Activated CD4-positive, CD25-positive, alpha-beta regulatory T cell treated with anti-CD3 and anti-CD28 coated beads, Interleukin-2, amount 50 U/mL, for 24 hours (primary cell): ENCODE data around the gene CORO2B.

Experiments
- ATAC-seq, 2 donors: fragments of 150-1000 bp; cut with Tn5 transposase; one replicate each; pipeline ENCODE4 v1.10.0; 2021; ENCODE audit warnings: mild to moderate bottlenecking in 1 of 2, moderate library complexity in 1 of 2

CORO2B gene

GRCh38 chr15:68554721-68555678 lies 23.8 kb upstream of the CORO2B start:
- no peak for ATAC-seq

- no peak for ATAC-seq
Observed at GRCh38 chr15:68555679-68556037, 23.1 kb upstream of the CORO2B start.

GRCh38 chr15:68556139-68556990 lies 22.4 kb upstream of the CORO2B start:
- no peak for ATAC-seq

- ATAC-seq, result no peak
Observed at GRCh38 chr15:68557469-68558317, 21.1 kb upstream of the CORO2B start.

GRCh38 chr15:68558318-68559305 lies 20.2 kb upstream of the CORO2B start:
- ATAC-seq, result no peak

GRCh38 chr15:68559345-68560310 lies 19.2 kb upstream of the CORO2B start:
- ATAC-seq, result peak; percentile 75 to 81

- ATAC-seq, result no peak
Observed at GRCh38 chr15:68560501-68561113, 18.2 kb upstream of the CORO2B start.

GRCh38 chr15:68561171-68561900 lies 17.5 kb upstream of the CORO2B start:
- ATAC-seq, result no peak

- no peak for ATAC-seq
Observed at GRCh38 chr15:68561901-68562300, 16.9 kb upstream of the CORO2B start.

GRCh38 chr15:68564173-68564572 lies 14.6 kb upstream of the CORO2B start:
- no peak for ATAC-seq

- no peak for ATAC-seq
Observed at GRCh38 chr15:68565234-68565633, 13.6 kb upstream of the CORO2B start.

- ATAC-seq, result no peak
Observed at GRCh38 chr15:68565726-68566125, 13.1 kb upstream of the CORO2B start.

GRCh38 chr15:68566377-68566954 lies 12.3 kb upstream of the CORO2B start:
- ATAC-seq, result no peak

GRCh38 chr15:68567345-68567744 lies 11.4 kb upstream of the CORO2B start:
- no peak for ATAC-seq

GRCh38 chr15:68570974-68571373 lies 7.8 kb upstream of the CORO2B start:
- ATAC-seq, result no peak

GRCh38 chr15:68571582-68571981 lies 7.2 kb upstream of the CORO2B start:
- ATAC-seq, result no peak

GRCh38 chr15:68572309-68572708 lies 6.5 kb upstream of the CORO2B start:
- ATAC-seq, result no peak

GRCh38 chr15:68572921-68573320 lies 5.9 kb upstream of the CORO2B start:
- ATAC-seq, result no peak

GRCh38 chr15:68574046-68574445 lies 4.7 kb upstream of the CORO2B start:
- ATAC-seq, result no peak
